Spleen (tissue), 7 donors: ENCODE data around the gene VSTM1.

Experiments
- POLR2A ChIP-seq, 3 donors: fragments of 450-650 bp; IDR thresholded peaks; one replicate each; pipeline ENCODE4 v1.5.1; 2017; ENCODE audit warnings: antibody characterized with exemption in 3 of 3, mild to moderate bottlenecking in 1 of 3
- TF ChIP-seq, protein P1 (sequence below), 11 experiments: fragments of 200-600 bp in 7 of 11; fragments of 450-650 bp in 4 of 11; sonication (generic) in 4 of 11; IDR thresholded peaks in 8 of 11; conservative IDR thresholded peaks in 3 of 11; 1 replicate in 7 of 11; 2 replicates in 4 of 11; pipeline versions ENCODE4 v1.4.0 to v1.8.0; 2016 to 2021; ENCODE audit warnings: antibody characterized with exemption in 11 of 11, inconsistent platforms in 4 of 11, mild to moderate bottlenecking in 1 of 11
- donor health status: DM: no; HTN: no; CAD: no; lungs with moderate emphysema.
- donor health status: DM: no; HTN: no; CAD: no.
- donor health status: DM: no; HTN: no; CAD: no.

DNA sequence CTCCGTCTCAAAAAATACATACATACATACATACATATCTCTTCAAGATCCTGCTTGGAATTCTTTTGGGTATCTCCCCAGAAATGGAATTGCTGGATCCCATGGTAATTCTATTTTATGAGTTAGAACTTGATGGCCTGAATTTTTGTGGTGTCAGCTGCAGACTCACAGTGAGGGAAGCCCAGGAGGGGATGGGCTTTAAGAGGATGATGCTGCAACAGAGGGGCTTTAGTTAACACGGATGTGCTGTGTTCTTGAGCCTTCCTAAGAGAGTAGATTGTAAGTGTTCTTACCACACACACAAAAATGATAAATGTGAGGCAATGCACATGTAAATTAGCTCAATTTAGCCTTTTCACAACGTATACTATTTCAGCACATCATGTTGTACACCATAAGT, 40.5 kb downstream of the VSTM1 start:
- TF ChIP-seq POLR2A (IDR thresholded peaks at IDR 0.05) = no peak
- TF ChIP-seq, protein P1, sequence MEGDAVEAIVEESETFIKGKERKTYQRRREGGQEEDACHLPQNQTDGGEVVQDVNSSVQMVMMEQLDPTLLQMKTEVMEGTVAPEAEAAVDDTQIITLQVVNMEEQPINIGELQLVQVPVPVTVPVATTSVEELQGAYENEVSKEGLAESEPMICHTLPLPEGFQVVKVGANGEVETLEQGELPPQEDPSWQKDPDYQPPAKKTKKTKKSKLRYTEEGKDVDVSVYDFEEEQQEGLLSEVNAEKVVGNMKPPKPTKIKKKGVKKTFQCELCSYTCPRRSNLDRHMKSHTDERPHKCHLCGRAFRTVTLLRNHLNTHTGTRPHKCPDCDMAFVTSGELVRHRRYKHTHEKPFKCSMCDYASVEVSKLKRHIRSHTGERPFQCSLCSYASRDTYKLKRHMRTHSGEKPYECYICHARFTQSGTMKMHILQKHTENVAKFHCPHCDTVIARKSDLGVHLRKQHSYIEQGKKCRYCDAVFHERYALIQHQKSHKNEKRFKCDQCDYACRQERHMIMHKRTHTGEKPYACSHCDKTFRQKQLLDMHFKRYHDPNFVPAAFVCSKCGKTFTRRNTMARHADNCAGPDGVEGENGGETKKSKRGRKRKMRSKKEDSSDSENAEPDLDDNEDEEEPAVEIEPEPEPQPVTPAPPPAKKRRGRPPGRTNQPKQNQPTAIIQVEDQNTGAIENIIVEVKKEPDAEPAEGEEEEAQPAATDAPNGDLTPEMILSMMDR (IDR thresholded peaks at IDR 0.05 in 8 of 11, conservative IDR thresholded peaks at IDR 0.05 in 3 of 11) = no peak
